K562 (cell line): ENCODE data around the gene TNF. TPM values are rescaled to one million over a fixed set of nuclear protein-coding genes. Genes with fewer than 3 reads are reported as not detected.
A peak's percentile ranks its signal among the peaks of the same experiment; 100 is the strongest.

Experiments
- ETS2 ChIP-seq: IDR thresholded peaks from 2 replicates; pipeline ENCODE4 v1.6.1; 2016; ENCODE audit warnings: borderline replicate concordance, missing genetic modification characterization, mild to moderate bottlenecking, moderate library complexity, missing compliant biosample characterization; ENCODE audit not compliant: poor library complexity, severe bottlenecking
- FOSL1 ChIP-seq: fragments of 200-800 bp; sonication (Bioruptor generic); conservative IDR thresholded peaks from 2 replicates; pipeline ENCODE4 v1.6.1; 2016; ENCODE audit warnings: missing genetic modification characterization, missing compliant biosample characterization
- HDGF ChIP-seq: fragments of 450-650 bp; IDR thresholded peaks from 2 replicates; pipeline ENCODE4 v1.6.1; 2016
- JUN ChIP-seq, 2 experiments: sonication (generic) in 1 of 2; formaldehyde crosslinking in 1 of 2; IDR thresholded peaks; 2 replicates each; pipeline versions ENCODE4 v1.6.1 to v1.8.0; 2012 to 2022; ENCODE audit warnings: borderline replicate concordance in 2 of 2, mild to moderate bottlenecking in 2 of 2, improper control_type of control experiment in 1 of 2, low read depth in 1 of 2, low read length in 1 of 2, missing genetic modification reagents in 1 of 2
- RBM22 ChIP-seq: fragments of 200-400 bp; formaldehyde crosslinking; IDR thresholded peaks from 2 replicates; pipeline ENCODE4 v1.6.1; 2018; ENCODE audit warnings: low read length, low read depth; ENCODE audit not compliant: poor library complexity, severe bottlenecking
- REST ChIP-seq, 2 experiments: fragments of 450-650 bp; formaldehyde crosslinking in 1 of 2; IDR thresholded peaks; 2 replicates each; pipeline versions ENCODE4 v1.4.0 to v1.6.1; 2014 to 2020; ENCODE audit warnings: mild to moderate bottlenecking in 2 of 2, borderline replicate concordance in 1 of 2, low read depth in 1 of 2
- RNF2 ChIP-seq: sonication (generic); IDR thresholded peaks from 2 replicates; pipeline ENCODE4 v1.6.1; 2016
- ZNF639 ChIP-seq, 2 experiments: fragments of 200-800 bp in 1 of 2; sonication (Bioruptor generic) in 1 of 2; sonication (generic) in 1 of 2; formaldehyde crosslinking in 1 of 2; IDR thresholded peaks in 1 of 2; conservative IDR thresholded peaks in 1 of 2; 2 replicates each; pipeline versions ENCODE4 v1.5.0 to v1.6.1; 2016 to 2020; ENCODE audit warnings: missing compliant biosample characterization in 1 of 2, missing genetic modification characterization in 1 of 2, missing genetic modification reagents in 1 of 2
- ZNF740 ChIP-seq, 3 experiments: fragments of 200-800 bp in 1 of 3; sonication (Bioruptor generic) in 1 of 3; sonication (generic) in 1 of 3; formaldehyde crosslinking in 1 of 3; IDR thresholded peaks; 2 replicates each; pipeline versions ENCODE4 v1.6.1 to v1.8.0; 2016 to 2022; ENCODE audit warnings: mild to moderate bottlenecking in 2 of 3, missing compliant biosample characterization in 2 of 3, missing genetic modification characterization in 2 of 3, missing genetic modification reagents in 1 of 3
- polyA plus RNA-seq, 8 experiments: library from polyadenylated mRNA; depleted of rRNA in 4 of 8; stranded (reverse) in 5 of 8; unstranded in 3 of 8; fragments of >200 nt; fragmentation: Nextera tagmentation in 2 of 8; fragmentation: Illumina TruSeq in 1 of 8; extraction: Ambion mirVana in 2 of 8; extraction: Trizol in 1 of 8; gene quantifications; 2 replicates each; pipeline versions ENCODE4 v1.2.1 to v1.2.3, GENCODE V29; 2011 to 2014; ENCODE audit warnings: inconsistent platforms in 1 of 8, missing spikeins in 1 of 8
- total RNA-seq, 7 experiments: library from RNA; depleted of rRNA in 6 of 7; stranded (reverse); fragments of >200 nt in 6 of 7; fragmentation: Illumina TruSeq in 2 of 7; extraction: Trizol in 2 of 7; gene quantifications; 2 replicates each; pipeline versions ENCODE4 v1.2.1 to v1.2.3, GENCODE V29; 2011 to 2021; ENCODE audit warnings: low replicate concordance in 1 of 7
- TF ChIP-seq, protein P1 (sequence below): sonication (generic); formaldehyde crosslinking; IDR thresholded peaks from 2 replicates; pipeline ENCODE4 v1.8.1; 2023; ENCODE audit warnings: mild to moderate bottlenecking, missing genetic modification reagents

The TNF gene
- total and polyA plus RNA-seq, 9 of the 15 experiments (the other 6 are each of a cell fraction or from before 2014, with no cell fraction given): 0.08 to 0.40 TPM; not detected in 7

DNA sequence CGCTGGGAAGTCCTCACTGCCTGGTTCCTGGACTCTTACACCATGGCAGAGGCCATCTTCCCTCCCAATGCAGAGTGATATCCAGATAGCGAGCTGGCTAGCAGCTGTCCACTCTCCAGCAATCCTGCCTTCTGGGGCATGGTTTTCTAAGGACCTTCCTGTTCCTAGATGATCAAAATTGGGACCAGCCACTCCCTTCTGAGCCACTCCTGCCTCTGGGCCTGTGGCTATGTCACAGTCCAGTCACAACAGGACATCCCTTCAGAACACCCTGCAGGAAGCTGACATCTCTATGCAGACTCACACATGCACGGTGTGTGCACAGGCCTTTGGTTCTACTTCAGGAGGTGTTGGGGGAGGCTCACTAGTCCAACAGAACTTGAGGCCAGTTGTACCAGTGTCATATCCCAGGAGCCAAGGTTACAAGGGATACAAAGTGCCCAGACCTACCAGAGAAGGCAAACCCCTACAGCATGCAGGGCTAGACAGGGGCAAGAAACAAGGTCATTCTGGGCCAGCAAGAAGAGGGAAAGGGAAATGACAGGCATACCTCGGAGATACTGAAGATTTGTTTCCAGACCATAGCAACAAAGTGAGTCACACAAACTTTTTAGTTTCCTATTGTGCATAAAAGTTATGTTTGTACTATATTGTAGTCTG, 49.3 kb upstream of the TNF start (continued):
- peak in 1 of 2 experiments; percentile 35; a peak in 1 of 4 replicates for TF ChIP-seq ZNF639 (CRISPR knock-in tag; conservative IDR thresholded peaks at IDR 0.05 in 1 of 2, IDR thresholded peaks at IDR 0.05 in 1 of 2)
- TF ChIP-seq JUN (IDR thresholded peaks at IDR 0.05; ENCODE audit: borderline replicate concordance, low read depth, low read length): no peak
- TF ChIP-seq JUN (CRISPR knock-in tag; IDR thresholded peaks at IDR 0.05; ENCODE audit: borderline replicate concordance): peak; percentile 77; the same call in 1 of the 2 replicates
- peak; percentile 83 for TF ChIP-seq FOSL1
- no peak for TF ChIP-seq ETS2 (tag)
- peak; percentile 40; the same call in 1 of the 2 replicates for TF ChIP-seq REST (IDR thresholded peaks at IDR 0.05; ENCODE audit: borderline replicate concordance)
- TF ChIP-seq REST (CRISPR knock-in tag; IDR thresholded peaks at IDR 0.05; ENCODE audit: low read depth): peak; percentile 31; the same call in 1 of the 2 replicates
- peak; percentile 77; the same call in 1 of the 2 replicates for TF ChIP-seq HDGF
- TF ChIP-seq, protein P1, sequence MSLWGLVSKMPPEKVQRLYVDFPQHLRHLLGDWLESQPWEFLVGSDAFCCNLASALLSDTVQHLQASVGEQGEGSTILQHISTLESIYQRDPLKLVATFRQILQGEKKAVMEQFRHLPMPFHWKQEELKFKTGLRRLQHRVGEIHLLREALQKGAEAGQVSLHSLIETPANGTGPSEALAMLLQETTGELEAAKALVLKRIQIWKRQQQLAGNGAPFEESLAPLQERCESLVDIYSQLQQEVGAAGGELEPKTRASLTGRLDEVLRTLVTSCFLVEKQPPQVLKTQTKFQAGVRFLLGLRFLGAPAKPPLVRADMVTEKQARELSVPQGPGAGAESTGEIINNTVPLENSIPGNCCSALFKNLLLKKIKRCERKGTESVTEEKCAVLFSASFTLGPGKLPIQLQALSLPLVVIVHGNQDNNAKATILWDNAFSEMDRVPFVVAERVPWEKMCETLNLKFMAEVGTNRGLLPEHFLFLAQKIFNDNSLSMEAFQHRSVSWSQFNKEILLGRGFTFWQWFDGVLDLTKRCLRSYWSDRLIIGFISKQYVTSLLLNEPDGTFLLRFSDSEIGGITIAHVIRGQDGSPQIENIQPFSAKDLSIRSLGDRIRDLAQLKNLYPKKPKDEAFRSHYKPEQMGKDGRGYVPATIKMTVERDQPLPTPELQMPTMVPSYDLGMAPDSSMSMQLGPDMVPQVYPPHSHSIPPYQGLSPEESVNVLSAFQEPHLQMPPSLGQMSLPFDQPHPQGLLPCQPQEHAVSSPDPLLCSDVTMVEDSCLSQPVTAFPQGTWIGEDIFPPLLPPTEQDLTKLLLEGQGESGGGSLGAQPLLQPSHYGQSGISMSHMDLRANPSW (CRISPR knock-in tag): 0 out of 2 replicates have a peak, but pooled peaks have one; percentile 28
- TF ChIP-seq RNF2: 0 out of 2 replicates have a peak, but pooled peaks have one; percentile 20
- TF ChIP-seq RBM22: no peak
- TF ChIP-seq ZNF740 (CRISPR knock-in tag; IDR thresholded peaks at IDR 0.05): 0 out of 2 replicates have a peak, but pooled peaks have one; percentile 19
- TF ChIP-seq ZNF740 (tag; IDR thresholded peaks at IDR 0.05): no peak
